ENCODE results near the gene CDH4.

The CDH4 gene

GRCh38 chr20:61759286-61760065 is 507.4 kb downstream of the CDH4 start:
- DNase-seq = no peak

GRCh38 chr20:61760321-61760720 is 508.3 kb downstream of the CDH4 start:
- DNase-seq = no peak

GRCh38 chr20:61760731-61761130 is 508.7 kb downstream of the CDH4 start:
- DNase-seq = no peak

- DNase-seq = no peak
These were observed 509.5 kb downstream of the CDH4 start for GRCh38 chr20:61761453-61762166.

- DNase-seq = no peak
These were observed 510.2 kb downstream of the CDH4 start for GRCh38 chr20:61762167-61762710.

GRCh38 chr20:61762886-61763739 is 511.1 kb downstream of the CDH4 start:
- no peak for DNase-seq

- no peak for DNase-seq
These were observed 511.8 kb downstream of the CDH4 start for GRCh38 chr20:61763740-61764400.

- DNase-seq = no peak
These were observed 512.5 kb downstream of the CDH4 start for GRCh38 chr20:61764471-61765025.

- no peak for DNase-seq
These were observed 513.2 kb downstream of the CDH4 start for GRCh38 chr20:61765081-61765870.

- no peak for DNase-seq
These were observed 514.0 kb downstream of the CDH4 start for GRCh38 chr20:61765871-61766654.

- DNase-seq = no peak
These were observed 515.0 kb downstream of the CDH4 start for GRCh38 chr20:61766921-61767610.

GRCh38 chr20:61767761-61768494 is 515.9 kb downstream of the CDH4 start:
- no peak for DNase-seq

GRCh38 chr20:61768571-61769285 is 516.7 kb downstream of the CDH4 start:
- no peak for DNase-seq

- DNase-seq = no peak
These were observed 517.3 kb downstream of the CDH4 start for GRCh38 chr20:61769286-61769832.

- no peak for DNase-seq
These were observed 518.1 kb downstream of the CDH4 start for GRCh38 chr20:61770113-61770585.

- DNase-seq = no peak
These were observed 519.8 kb downstream of the CDH4 start for GRCh38 chr20:61771805-61772350.

Measured in inflammatory macrophage (primary cell).